HG03039 (cell line): ENCODE data around the gene FBXO36.
"Not testable (repeated sequence)": the region's sequence is repeated elsewhere in the genome, so short reads cannot be mapped to it uniquely, and the experiment has no call there.

ENCODE experiments used
- ATAC-seq: cut with Tn5 transposase; IDR thresholded peaks from one replicate; pipeline ENCODE4 v1.9.1; 2021; ENCODE audit warnings: mild to moderate bottlenecking, moderate library complexity; ENCODE audit not compliant: unreplicated experiment

Gene FBXO36

GRCh38 chr2:229956491-229956890 is 34.2 kb downstream of the FBXO36 start:
- ATAC-seq, result no peak

- not testable (repeated sequence) for ATAC-seq
Measured at GRCh38 chr2:229963596-229963995, 41.3 kb downstream of the FBXO36 start.

GRCh38 chr2:229969921-229970320 is 47.6 kb downstream of the FBXO36 start:
- no peak for ATAC-seq

- ATAC-seq, result no peak
Measured at GRCh38 chr2:229970406-229970805, 48.1 kb downstream of the FBXO36 start.

- ATAC-seq, result no peak
Measured at GRCh38 chr2:229971298-229971790, 49.0 kb downstream of the FBXO36 start.

- no peak for ATAC-seq
Measured at GRCh38 chr2:229974266-229974665, 52.0 kb downstream of the FBXO36 start.

- no peak for ATAC-seq
Measured at GRCh38 chr2:229980431-229981184, 58.3 kb downstream of the FBXO36 start.

- ATAC-seq, result no peak
Measured at GRCh38 chr2:229993236-229993635, 70.9 kb downstream of the FBXO36 start.

GRCh38 chr2:229996320-229996719 is 74.0 kb downstream of the FBXO36 start:
- ATAC-seq, result no peak

- no peak for ATAC-seq
Measured at GRCh38 chr2:229997565-229997964, 75.3 kb downstream of the FBXO36 start.

GRCh38 chr2:230000118-230000841 is 78.0 kb downstream of the FBXO36 start:
- ATAC-seq, result peak; percentile 77

- no peak for ATAC-seq
Measured at GRCh38 chr2:230007931-230008707, 85.8 kb downstream of the FBXO36 start.

- no peak for ATAC-seq
Measured at GRCh38 chr2:230008708-230009066, 86.4 kb downstream of the FBXO36 start.

GRCh38 chr2:230010501-230010900 is 88.2 kb downstream of the FBXO36 start:
- ATAC-seq, result no peak

GRCh38 chr2:230011617-230012016 is 89.3 kb downstream of the FBXO36 start:
- ATAC-seq, result no peak

GRCh38 chr2:230012267-230012884 is 90.1 kb downstream of the FBXO36 start:
- no peak for ATAC-seq

GRCh38 chr2:230016844-230017243 is 94.5 kb downstream of the FBXO36 start:
- no peak for ATAC-seq

GRCh38 chr2:230018153-230018552 is 95.8 kb downstream of the FBXO36 start:
- no peak for ATAC-seq

GRCh38 chr2:230019742-230020141 is 97.4 kb downstream of the FBXO36 start:
- no peak for ATAC-seq

- ATAC-seq, result no peak
Measured at GRCh38 chr2:230023313-230023712, 101.0 kb downstream of the FBXO36 start.

- no peak for ATAC-seq
Measured at GRCh38 chr2:230042195-230042594, 119.9 kb downstream of the FBXO36 start.
